LHCN-M2 (cell line): ENCODE data around the gene ARHGAP4. TPM values are rescaled to one million over a fixed set of nuclear protein-coding genes. Genes with fewer than 3 reads are reported as not detected.

Experiments
- DNase-seq: peaks from one replicate; pipeline ENCODE4 v3.0.0-alpha.2; 2012; ENCODE audit warnings: low read depth
- total RNA-seq: library from RNA; depleted of rRNA; stranded (reverse); fragments of >200 nt; gene quantifications from 2 replicates; pipeline ENCODE4 v1.2.3, GENCODE V29; 2014; rRNA removed

ARHGAP4 gene
- total RNA-seq, 1 experiment from 2014 or later, result 15.2 TPM

- DNase-seq, result no peak
These were observed 57.2 kb downstream of the ARHGAP4 start for GRCh38 chrX:153868576-153869472.

- no peak for DNase-seq
These were observed 58.4 kb downstream of the ARHGAP4 start for GRCh38 chrX:153867671-153868070.

- DNase-seq, result no peak
These were observed 58.9 kb downstream of the ARHGAP4 start for GRCh38 chrX:153867139-153867538.

GRCh38 chrX:153866302-153867019 lies 59.6 kb downstream of the ARHGAP4 start:
- no peak for DNase-seq

- DNase-seq, result no peak
These were observed 60.4 kb downstream of the ARHGAP4 start for GRCh38 chrX:153865685-153866084.

- no peak for DNase-seq
These were observed 60.8 kb downstream of the ARHGAP4 start for GRCh38 chrX:153865321-153865580.

GRCh38 chrX:153864561-153865320 lies 61.3 kb downstream of the ARHGAP4 start:
- DNase-seq, result no peak

- DNase-seq, result no peak
These were observed 62.0 kb downstream of the ARHGAP4 start for GRCh38 chrX:153864101-153864500.

- no peak for DNase-seq
These were observed 62.6 kb downstream of the ARHGAP4 start for GRCh38 chrX:153863251-153863991.

- DNase-seq, result no peak
These were observed 63.5 kb downstream of the ARHGAP4 start for GRCh38 chrX:153862369-153863250.

GRCh38 chrX:153861733-153862310 lies 64.2 kb downstream of the ARHGAP4 start:
- DNase-seq, result no peak

- no peak for DNase-seq
These were observed 64.9 kb downstream of the ARHGAP4 start for GRCh38 chrX:153861151-153861550.

Other genes with a start within 250 kb of the ARHGAP4 start
- 10.2 and 13.7 TPM in 2 replicates for gene SLC6A8, start 238.3 kb downstream of the ARHGAP4 start, total RNA-seq
- gene BCAP31, start 201.9 kb downstream of the ARHGAP4 start, total RNA-seq, result 138 and 211 TPM in 2 replicates
- gene ABCD1, start 201.4 kb downstream of the ARHGAP4 start, total RNA-seq, result 25.8 and 30.5 TPM in 2 replicates
- 5.0 and 9.7 TPM in 2 replicates for gene PLXNB3, start 162.0 kb downstream of the ARHGAP4 start, total RNA-seq
- 0.45 and 1.3 TPM in 2 replicates for gene SRPK3, start 145.2 kb downstream of the ARHGAP4 start, total RNA-seq
- gene IDH3G, start 131.9 kb downstream of the ARHGAP4 start, total RNA-seq, result 83.6 and 86.6 TPM in 2 replicates
- gene SSR4, start 131.6 kb downstream of the ARHGAP4 start, total RNA-seq, result 201 and 222 TPM in 2 replicates
- 1.2 and 1.7 TPM in 2 replicates for gene PDZD4, start 95.7 kb downstream of the ARHGAP4 start, total RNA-seq
- gene L1CAM, start 40.1 kb downstream of the ARHGAP4 start, total RNA-seq, result 0.29 and 2.1 TPM in 2 replicates
- gene AVPR2, start 21.6 kb downstream of the ARHGAP4 start, total RNA-seq, result not detected in 2 replicates
- gene NAA10, start 8.8 kb upstream of the ARHGAP4 start, total RNA-seq, result 160 and 164 TPM in 2 replicates
- gene RENBP, start 18.4 kb upstream of the ARHGAP4 start, total RNA-seq, result 0.40 TPM in 1 of 2 replicates, not detected in the other
- 36.8 and 37.4 TPM in 2 replicates for gene HCFC1, start 45.6 kb upstream of the ARHGAP4 start, total RNA-seq
- 8.9 and 9.0 TPM in 2 replicates for gene TMEM187, start 46.5 kb upstream of the ARHGAP4 start, total RNA-seq
- gene IRAK1, start 93.6 kb upstream of the ARHGAP4 start, total RNA-seq, result 135 and 149 TPM in 2 replicates
- 23.8 and 23.9 TPM in 2 replicates for gene MECP2, start 171.5 kb upstream of the ARHGAP4 start, total RNA-seq
- gene OPN1LW, start 218.0 kb upstream of the ARHGAP4 start, total RNA-seq, result not detected in 2 replicates